H1 (cell line): ENCODE data around the gene TNRC6C. TPM values are rescaled to one million over a fixed set of nuclear protein-coding genes. Genes with fewer than 3 reads are reported as not detected.
A peak's percentile ranks its signal among the peaks of the same experiment; 100 is the strongest.

Source experiments
- CTCF ChIA-PET: fragments of 300-600 bp; sonication (Branson Sonifier 250); formaldehyde crosslinking; loops from one replicate; lab custom pipeline; 2021; ENCODE audit not compliant: partially characterized antibody; lab: Charles Lee
- POLR2A ChIA-PET: fragments of 300-600 bp; sonication (Branson Sonifier 250); formaldehyde crosslinking; loops from one replicate; lab custom pipeline; 2021; ENCODE audit warnings: inconsistent platforms; ENCODE audit not compliant: partially characterized antibody; lab: Charles Lee
- DNase-seq, 2 experiments: peaks; one replicate each; pipeline versions ENCODE4 v3.0.0 to v3.0.0-alpha.2; 2010 to 2022; ENCODE audit warnings: low spot score in 2 of 2, low read depth in 1 of 2, mixed read lengths in 1 of 2
- FAIRE-seq: peaks from 2 replicates; lab custom pipeline; 2011; peaks lifted over from hg19 to GRCh38; lab: Jason Lieb, UNC
- H2AFZ ChIP-seq: 2 replicates; pipeline ENCODE4 v1.8.1; 2012; ENCODE audit warnings: low read length, inconsistent platforms
- H2AK5ac ChIP-seq: 2 replicates; pipeline ENCODE4 v1.6.1; 2013; ENCODE audit warnings: low read depth, low read length
- H2BK120ac ChIP-seq: replicated peaks from 2 replicates; pipeline ENCODE3; 2013; ENCODE audit warnings: low read depth, low read length, inconsistent platforms
- H2BK12ac ChIP-seq: 2 replicates; pipeline ENCODE4 v1.6.1; 2013; ENCODE audit warnings: low read depth, low read length
- H2BK15ac ChIP-seq: 2 replicates; pipeline ENCODE4 v1.6.1; 2013; ENCODE audit warnings: low read length
- H2BK20ac ChIP-seq: 2 replicates; pipeline ENCODE4 v1.6.1; 2013; ENCODE audit warnings: low read length
- H2BK5ac ChIP-seq: 2 replicates; pipeline ENCODE4 v1.6.1; 2013; ENCODE audit warnings: low read depth, low read length
- H3K14ac ChIP-seq: 2 replicates; pipeline ENCODE4 v1.6.1; 2013; ENCODE audit warnings: inconsistent platforms; ENCODE audit not compliant: insufficient read length
- H3K18ac ChIP-seq: 2 replicates; pipeline ENCODE4 v1.6.1; 2013; ENCODE audit warnings: low read length; ENCODE audit errors: extremely low read depth
- H3K23ac ChIP-seq: 2 replicates; pipeline ENCODE4 v1.6.1; 2013; ENCODE audit warnings: inconsistent platforms; ENCODE audit not compliant: insufficient read length
- H3K23me2 ChIP-seq: 2 replicates; pipeline ENCODE4 v1.6.1; 2013; ENCODE audit warnings: low read depth, low read length
- H3K27ac ChIP-seq: 2 replicates; pipeline ENCODE4 v1.6.1; 2011; ENCODE audit warnings: low read depth, low read length, inconsistent platforms
- H3K27me3 ChIP-seq, 4 experiments: replicated peaks in 1 of 4; 1 replicate in 1 of 4; 2 replicates in 3 of 4; pipeline versions ENCODE4 v1.6.1 to v1.8.1; 2011 to 2013; ENCODE audit warnings: low read length in 3 of 4, mild to moderate bottlenecking in 3 of 4, inconsistent platforms in 2 of 4, mixed read lengths in 2 of 4, moderate library complexity in 1 of 4; ENCODE audit not compliant: control insufficient read depth in 3 of 4, insufficient read depth in 3 of 4; ENCODE audit errors: extremely low read depth in 1 of 4
- H3K36me3 ChIP-seq, 4 experiments: 2 replicates each; pipeline versions ENCODE4 v1.6.1 to v1.8.1; 2011 to 2013; ENCODE audit warnings: mild to moderate bottlenecking in 4 of 4, low read length in 3 of 4, moderate library complexity in 2 of 4, control low read depth in 1 of 4, inconsistent platforms in 1 of 4; ENCODE audit not compliant: insufficient read depth in 4 of 4, control insufficient read depth in 2 of 4
- H3K4ac ChIP-seq: replicated peaks from 2 replicates; pipeline ENCODE3; 2013; ENCODE audit warnings: low read length, low read depth, mixed read lengths, inconsistent platforms; ENCODE audit not compliant: insufficient read length
- H3K4me1 ChIP-seq, 4 experiments: replicated peaks in 1 of 4; 1 replicate in 1 of 4; 2 replicates in 3 of 4; pipeline versions ENCODE4 v1.6.1 to v1.8.1; 2011 to 2013; ENCODE audit warnings: low read length in 3 of 4, inconsistent platforms in 2 of 4, mixed read lengths in 1 of 4; ENCODE audit not compliant: insufficient read depth in 4 of 4, control insufficient read depth in 3 of 4
- H3K4me2 ChIP-seq, 2 experiments: 2 replicates each; pipeline versions ENCODE4 v1.6.1 to v1.8.1; 2011 to 2013; ENCODE audit warnings: low read depth in 2 of 2, low read length in 2 of 2, control low read depth in 1 of 2, inconsistent platforms in 1 of 2, mild to moderate bottlenecking in 1 of 2; ENCODE audit not compliant: insufficient read depth in 1 of 2
- H3K4me3 ChIP-seq, 4 experiments: fragments of 200-600, 300-600 bp in 1 of 4; sonication (generic), shearing (Covaris generic), sonication (Bioruptor Twin) in 1 of 4; 2 replicates each; pipeline versions ENCODE4 v1.5.1 to v1.8.1; 2011 to 2016; ENCODE audit warnings: low read length in 4 of 4, low read depth in 3 of 4, control low read depth in 2 of 4, inconsistent platforms in 2 of 4, mild to moderate bottlenecking in 2 of 4, mixed read lengths in 1 of 4, moderate library complexity in 1 of 4; ENCODE audit not compliant: insufficient read depth in 2 of 4; ENCODE audit errors: extremely low read depth in 1 of 4
- H3K56ac ChIP-seq: replicated peaks from 2 replicates; pipeline ENCODE3; 2013; ENCODE audit warnings: low read depth, mild to moderate bottlenecking, mixed read lengths, low read length, inconsistent platforms; ENCODE audit not compliant: insufficient read length
- H3K79me1 ChIP-seq: 2 replicates; pipeline ENCODE4 v1.6.1; 2013; ENCODE audit warnings: low read depth, low read length, control low read depth
- H3K79me2 ChIP-seq, 2 experiments: 2 replicates each; pipeline versions ENCODE4 v1.6.1 to v1.8.1; 2012 to 2013; ENCODE audit warnings: low read length in 2 of 2, mild to moderate bottlenecking in 2 of 2, inconsistent platforms in 1 of 2; ENCODE audit not compliant: insufficient read depth in 2 of 2, control insufficient read depth in 1 of 2
- H3K9ac ChIP-seq, 4 experiments: replicated peaks in 1 of 4; 1 replicate in 1 of 4; 2 replicates in 3 of 4; pipeline versions ENCODE4 v1.6.1 to v1.8.1; 2011 to 2013; ENCODE audit warnings: low read depth in 3 of 4, low read length in 3 of 4, control low read depth in 2 of 4, mild to moderate bottlenecking in 2 of 4, moderate library complexity in 2 of 4, inconsistent platforms in 1 of 4; ENCODE audit errors: extremely low read depth in 1 of 4
- H3K9me3 ChIP-seq, 2 experiments: 2 replicates each; pipeline versions ENCODE4 v1.6.1 to v1.8.1; 2012 to 2013; ENCODE audit warnings: mild to moderate bottlenecking in 2 of 2, moderate library complexity in 2 of 2, control low read depth in 1 of 2, inconsistent platforms in 1 of 2, low read depth in 1 of 2, low read length in 1 of 2, mixed read lengths in 1 of 2; ENCODE audit not compliant: insufficient read depth in 2 of 2
- H4K20me1 ChIP-seq, 2 experiments: replicated peaks in 1 of 2; 2 replicates each; pipeline versions ENCODE3 to v1.8.1; 2011 to 2013; ENCODE audit warnings: inconsistent platforms in 2 of 2, low read length in 2 of 2, mild to moderate bottlenecking in 1 of 2; ENCODE audit not compliant: insufficient read depth in 2 of 2, control insufficient read depth in 1 of 2
- H4K5ac ChIP-seq: 2 replicates; pipeline ENCODE4 v1.6.1; 2013; ENCODE audit warnings: low read length, low read depth, mixed read lengths, inconsistent platforms; ENCODE audit not compliant: insufficient read length
- H4K8ac ChIP-seq: 2 replicates; pipeline ENCODE4 v1.8.0; 2013; ENCODE audit warnings: mild to moderate bottlenecking, moderate library complexity, low read length, inconsistent platforms; ENCODE audit not compliant: insufficient read depth; ENCODE audit errors: extremely low read depth
- H4K91ac ChIP-seq: replicated peaks from 2 replicates; pipeline ENCODE3; 2013; ENCODE audit warnings: low read length, mixed read lengths, inconsistent platforms; ENCODE audit not compliant: insufficient read length
- JUND ChIP-seq: IDR thresholded peaks from 2 replicates; pipeline ENCODE4 v1.6.1; 2011; ENCODE audit warnings: mild to moderate bottlenecking, improper control_type of control experiment, low read length
- MAFK ChIP-seq: IDR thresholded peaks from 2 replicates; pipeline ENCODE4 v1.6.1; 2012; ENCODE audit warnings: low read depth, mild to moderate bottlenecking, improper control_type of control experiment, low read length
- RAD21 ChIP-seq, 2 experiments: IDR thresholded peaks in 1 of 2; conservative IDR thresholded peaks in 1 of 2; 2 replicates each; pipeline ENCODE4 v1.6.1; 2011; ENCODE audit warnings: low read depth in 2 of 2, low read length in 2 of 2, improper control_type of control experiment in 1 of 2, inconsistent platforms in 1 of 2, mild to moderate bottlenecking in 1 of 2, moderate library complexity in 1 of 2
- TEAD4 ChIP-seq: IDR thresholded peaks from 2 replicates; pipeline ENCODE4 v1.6.1; 2012; ENCODE audit warnings: low read depth, low read length, inconsistent platforms, mixed read lengths
- WGBS, 2 experiments: shearing (Covaris generic) in 1 of 2; methylation state at CpG; one replicate each; pipeline versions ENCODE4 v1.1.6 to v1.1.7; 2013 to 2015; ENCODE audit warnings: low lambda C conversion rate in 2 of 2, mixed read lengths in 2 of 2, inconsistent platforms in 1 of 2, low coverage in 1 of 2, missing lambda C conversion rate in 1 of 2; ENCODE audit not compliant: insufficient replicate concordance in 2 of 2, insufficient coverage in 1 of 2, insufficient read length in 1 of 2; ENCODE audit errors: extremely low coverage in 1 of 2, missing lambda C conversion rate in 1 of 2; 5-methylcytosine and 5-hydroxymethylcytosine counted together
- polyA plus RNA-seq, 7 experiments: library from polyadenylated mRNA; depleted of rRNA in 3 of 7; stranded (reverse) in 5 of 7; unstranded in 2 of 7; fragments of >200 nt in 5 of 7; fragments of 200-250 nt in 2 of 7; gene quantifications; 1 replicate in 5 of 7; 2 replicates in 1 of 7; 4 replicates in 1 of 7; pipeline versions ENCODE4 v1.2.1 to v1.2.3, GENCODE V29; 2011 to 2013; ENCODE audit warnings: missing spikeins in 2 of 7, mixed read lengths in 2 of 7
- total RNA-seq: library from RNA; stranded (reverse); fragmentation: NEBNext Ultra II Directional; extraction: Animal tissue kit (Norgen Biotek cat#: 25700); gene quantifications from 2 replicates; pipeline ENCODE4 v1.2.1, GENCODE V29; 2021
- TF ChIP-seq, protein P1 (sequence below): IDR thresholded peaks from 2 replicates; pipeline ENCODE4 v1.6.1; 2012; ENCODE audit warnings: inconsistent platforms
- TF ChIP-seq, protein P2 (sequence below), 3 experiments: IDR thresholded peaks; 1 replicate in 2 of 3; 2 replicates in 1 of 3; pipeline versions ENCODE4 v1.5.1 to v1.6.1; 2011; ENCODE audit warnings: low read length in 3 of 3, mild to moderate bottlenecking in 3 of 3, inconsistent platforms in 2 of 3, low read depth in 1 of 3, moderate library complexity in 1 of 3; ENCODE audit not compliant: insufficient read depth in 1 of 3; ENCODE audit errors: control extremely low read depth in 1 of 3

TNRC6C gene
- total and polyA plus RNA-seq, 2 of the 8 experiments (the other 6 are each of a cell fraction or from before 2014, with no cell fraction given) = 2.8 to 28.9 TPM

DNA sequence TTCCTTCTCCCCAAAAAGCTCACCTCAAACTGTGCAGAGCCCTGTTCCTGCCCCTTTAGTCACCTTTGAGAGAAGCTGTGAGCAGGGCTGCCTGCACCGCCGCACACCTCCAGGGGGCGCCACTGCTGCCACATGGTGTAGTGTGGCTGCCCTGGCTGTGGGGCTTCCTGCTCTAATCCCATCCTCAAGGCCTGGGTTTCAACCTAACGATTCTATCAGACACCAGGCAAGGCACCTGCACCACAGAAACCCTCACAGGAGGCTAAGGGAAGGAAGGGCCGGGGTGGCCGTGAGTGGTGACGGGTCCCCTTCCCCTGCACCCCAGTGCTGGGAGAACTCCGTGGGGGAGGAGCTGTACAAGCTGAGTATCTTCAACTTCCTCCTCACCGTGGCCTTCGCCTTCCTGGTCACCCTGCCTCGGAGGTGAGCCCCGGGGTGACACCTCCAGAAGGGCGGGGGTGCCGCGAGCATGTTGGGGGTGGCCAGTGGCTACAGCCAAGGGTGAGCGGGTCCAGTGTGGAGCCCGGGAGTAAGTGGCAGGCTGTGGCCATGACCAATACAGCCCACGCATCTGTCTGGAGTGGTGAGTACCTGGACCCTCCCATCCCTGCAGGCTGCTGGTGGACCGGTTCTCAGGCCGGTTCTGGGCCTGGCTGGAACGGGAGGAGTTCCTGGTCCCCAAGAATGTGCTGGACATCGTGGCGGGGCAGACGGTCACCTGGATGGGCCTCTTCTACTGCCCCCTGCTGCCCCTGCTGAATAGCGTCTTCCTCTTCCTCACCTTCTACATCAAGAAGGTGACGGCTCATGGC lies 179.1 kb downstream of the TNRC6C start:
- Histone ChIP-seq H3K56ac (no peak overlapping the region), H2BK120ac (no peak overlapping the region), H3K36me3 (no peaks in the 10 kb centered on the region), H3K23me2 (peaks cover 2% of the 10 kb centered on the region; the same call in 1 of the 2 replicates), H2AFZ (no peak overlapping the region), H3K79me1 (no peaks in the 10 kb centered on the region), H3K14ac (no peak overlapping the region), H3K79me2 (no peaks in the 10 kb centered on the region), H2BK20ac (0 out of 2 replicates have a peak overlapping the region, but pooled peaks have one; percentile 48), H3K18ac (no peak overlapping the region), H3K4me3 (no peak overlapping the region), H2BK15ac (peak overlapping the region; percentile 92; the same call in 1 of the 2 replicates), H3K27me3 (peaks cover 0 to 17% (median 9%) of the 10 kb centered on the region in 4 experiments; a peak in 5 of 7 replicates), H3K4ac (no peak overlapping the region), H3K9me3 (no peaks in the 10 kb centered on the region), H3K4me2 (no peak overlapping the region), H4K20me1 (peaks cover 0 to 6% of the 10 kb centered on the region in 2 experiments), H4K5ac (no peak overlapping the region), H3K9ac (no peak overlapping the region), H4K8ac (peak overlapping the region; percentile 59; the same call in 1 of the 2 replicates), H2BK5ac (no peak overlapping the region), H4K91ac (peak overlapping the region; percentile 17), H2BK12ac (peak overlapping the region; percentile 43; the same call in 1 of the 2 replicates), H3K4me1 (peaks cover 0 to 10% (median 7%) of the 10 kb centered on the region in 4 experiments; a peak in 4 of 7 replicates), H2AK5ac (no peak overlapping the region)
- no peak for FAIRE-seq
- DNase-seq = peak in 1 of 2 experiments; percentile 71
- 81% methylated on average over 20 of the region's 26 CpGs; no CpG with 5 or more reads in 1 of the 2 experiments for WGBS, 2 experiments
- CTCF ChIA-PET = interaction anchor here (0.6 to 8.0 kb wide), 21 partner anchors 8 to 613 kb away, joined by 3 to 122 read pairs (median 5); partner anchors contain the start of gene TMC6
- POLR2A ChIA-PET = interaction anchor here (0.6 to 3.7 kb wide), 9 partner anchors 9 to 684 kb away, joined by 3 to 16 read pairs (median 4); partner anchors contain the start of genes AFMID, TK1 and TMC6
- TF ChIP-seq MAFK = no peak
- peak; percentile 17 to 30; a peak in 2 of 4 replicates for TF ChIP-seq RAD21 (IDR thresholded peaks at IDR 0.05 in 1 of 2, conservative IDR thresholded peaks at IDR 0.05 in 1 of 2; ENCODE audit: low read depth in 2 of 2, low read length in 2 of 2)
- 0 out of 2 replicates have a peak, but pooled peaks have one; percentile 18 for TF ChIP-seq TEAD4
- TF ChIP-seq, protein P1, sequence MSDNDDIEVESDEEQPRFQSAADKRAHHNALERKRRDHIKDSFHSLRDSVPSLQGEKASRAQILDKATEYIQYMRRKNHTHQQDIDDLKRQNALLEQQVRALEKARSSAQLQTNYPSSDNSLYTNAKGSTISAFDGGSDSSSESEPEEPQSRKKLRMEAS = peak; percentile 31
- TF ChIP-seq, protein P2, sequence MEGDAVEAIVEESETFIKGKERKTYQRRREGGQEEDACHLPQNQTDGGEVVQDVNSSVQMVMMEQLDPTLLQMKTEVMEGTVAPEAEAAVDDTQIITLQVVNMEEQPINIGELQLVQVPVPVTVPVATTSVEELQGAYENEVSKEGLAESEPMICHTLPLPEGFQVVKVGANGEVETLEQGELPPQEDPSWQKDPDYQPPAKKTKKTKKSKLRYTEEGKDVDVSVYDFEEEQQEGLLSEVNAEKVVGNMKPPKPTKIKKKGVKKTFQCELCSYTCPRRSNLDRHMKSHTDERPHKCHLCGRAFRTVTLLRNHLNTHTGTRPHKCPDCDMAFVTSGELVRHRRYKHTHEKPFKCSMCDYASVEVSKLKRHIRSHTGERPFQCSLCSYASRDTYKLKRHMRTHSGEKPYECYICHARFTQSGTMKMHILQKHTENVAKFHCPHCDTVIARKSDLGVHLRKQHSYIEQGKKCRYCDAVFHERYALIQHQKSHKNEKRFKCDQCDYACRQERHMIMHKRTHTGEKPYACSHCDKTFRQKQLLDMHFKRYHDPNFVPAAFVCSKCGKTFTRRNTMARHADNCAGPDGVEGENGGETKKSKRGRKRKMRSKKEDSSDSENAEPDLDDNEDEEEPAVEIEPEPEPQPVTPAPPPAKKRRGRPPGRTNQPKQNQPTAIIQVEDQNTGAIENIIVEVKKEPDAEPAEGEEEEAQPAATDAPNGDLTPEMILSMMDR (IDR thresholded peaks at IDR 0.05; ENCODE audit: control extremely low read depth in 1 of 3, insufficient read depth in 1 of 3, low read depth in 1 of 3, low read length in 3 of 3) = peak; percentile 50 to 78 (median 66)
- no peak for TF ChIP-seq JUND
- TF ChIP-seq, all 59 proteins: peak for 4
- H3K27ac ChIP-seq = no peak overlapping the region
- H3K23ac ChIP-seq = no peak overlapping the region
